Activated naive CD4-positive, alpha-beta T cell treated with anti-CD3 and anti-CD28 coated beads, Interleukin-2, amount 10 ng/mL, durations not matched to agents 7 days and 5 days (primary cell): Measurements from ENCODE around the gene ATM.
"Not testable (repeated sequence)": the region's sequence is repeated elsewhere in the genome, so short reads cannot be mapped to it uniquely, and the experiment has no call there.

Experiments
- CTCF ChIA-PET: fragments of 350-600 bp; sonication (Branson Sonifier 250); formaldehyde crosslinking; loops from one replicate; lab custom pipeline; 2021; ENCODE audit warnings: antibody characterized with exemption; lab: Charles Lee
- DNase-seq: peaks from one replicate; pipeline ENCODE4 v3.0.0-alpha.2; 2020
- H3K27ac Mint-ChIP-seq: one replicate; pipeline ENCODE4 v1.8.0; 2021; ENCODE audit warnings: mild to moderate bottlenecking, moderate library complexity, mixed read lengths
- H3K27me3 Mint-ChIP-seq: one replicate; pipeline ENCODE4 v1.8.0; 2021; ENCODE audit warnings: mild to moderate bottlenecking, mixed read lengths
- H3K36me3 Mint-ChIP-seq: one replicate; pipeline ENCODE4 v1.8.0; 2021; ENCODE audit warnings: mixed read lengths
- H3K4me1 Mint-ChIP-seq: one replicate; pipeline ENCODE4 v1.8.0; 2021; ENCODE audit warnings: mixed read lengths
- H3K4me3 Mint-ChIP-seq: one replicate; pipeline ENCODE4 v1.8.0; 2021; ENCODE audit warnings: mild to moderate bottlenecking, moderate library complexity, mixed read lengths
- H3K9me3 Mint-ChIP-seq: one replicate; pipeline ENCODE4 v1.8.0; 2021; ENCODE audit warnings: mixed read lengths

The ATM gene

DNA sequence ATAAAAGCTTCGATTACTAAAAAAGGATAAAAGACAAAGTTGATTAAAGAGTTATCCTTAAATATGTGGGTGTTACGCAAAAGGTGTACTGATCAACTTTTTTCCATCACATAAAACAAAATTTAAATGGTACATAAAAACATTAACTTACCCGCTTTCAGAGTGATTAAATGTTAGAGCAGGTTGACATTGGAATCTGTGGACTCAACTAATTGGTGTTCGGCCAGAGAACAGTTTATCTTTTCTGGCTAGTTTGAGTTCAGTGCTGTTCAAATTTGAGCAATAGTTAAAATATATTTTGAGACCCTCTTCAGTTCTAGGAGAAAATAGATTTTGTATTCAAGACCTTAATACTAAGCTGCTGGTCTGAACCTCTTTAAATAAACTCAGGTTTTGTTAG lies 56.1 kb downstream of the ATM start:
- Mint-ChIP-seq H3K27me3 (no peaks in the 10 kb centered on the region), H3K4me1 (peaks cover 28% of the 10 kb centered on the region), H3K9me3 (peaks cover 18% of the 10 kb centered on the region), H3K36me3 (peaks cover 78% of the 10 kb centered on the region), H3K27ac (peak overlapping the region; percentile 75), H3K4me3 (no peak overlapping the region)
- CTCF ChIA-PET: no interaction called here
- no peak for DNase-seq

DNA sequence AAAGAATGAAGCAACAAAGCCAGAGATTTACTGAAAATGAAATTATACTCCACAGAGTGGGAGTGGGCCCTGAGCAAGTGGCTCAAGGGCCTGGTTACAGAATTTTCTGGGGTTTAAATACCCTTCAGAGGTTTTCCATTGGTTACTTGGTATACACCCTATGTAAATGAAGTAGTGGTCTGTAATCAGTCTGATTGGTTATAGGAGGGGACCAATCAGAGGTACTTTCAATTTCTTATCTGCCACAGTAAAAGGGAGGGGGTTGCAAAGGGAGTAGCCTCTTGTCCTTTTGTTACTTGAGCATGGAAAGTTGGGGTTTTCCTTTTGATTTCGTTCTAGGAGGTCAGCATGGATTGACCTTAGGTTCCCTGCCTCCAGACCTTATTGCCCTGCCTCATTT lies 63.5 kb downstream of the ATM start:
- Mint-ChIP-seq H3K4me1 (peaks cover 2% of the 10 kb centered on the region), H3K9me3 (no peaks in the 10 kb centered on the region), H3K27me3 (no peaks in the 10 kb centered on the region), H3K4me3 (no peak overlapping the region), H3K36me3 (peaks cover 57% of the 10 kb centered on the region), H3K27ac (no peak overlapping the region)
- DNase-seq: no peak
- CTCF ChIA-PET: no interaction called here

DNA sequence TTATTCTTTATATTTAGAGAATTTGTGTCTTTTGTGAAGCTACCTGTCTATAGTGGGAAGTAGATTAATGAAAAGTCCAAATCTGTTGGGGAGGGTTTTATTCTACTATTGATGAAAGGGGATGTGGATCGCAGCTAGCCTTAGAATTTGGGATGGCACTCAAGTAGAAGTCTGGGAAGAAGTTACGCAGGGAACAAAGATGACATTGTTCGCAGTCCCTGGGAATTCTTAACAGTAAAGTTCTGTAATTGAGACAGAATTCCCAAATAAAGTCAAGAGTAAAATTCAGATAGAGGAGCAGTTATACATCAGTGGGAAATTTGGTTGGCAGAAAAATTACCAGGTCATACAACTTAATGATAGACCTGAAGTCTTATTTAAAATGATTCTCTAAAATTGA lies 64.1 kb downstream of the ATM start:
- no peak overlapping the region for H3K27ac Mint-ChIP-seq
- no peaks in the 10 kb centered on the region for H3K9me3 Mint-ChIP-seq
- peaks cover 61% of the 10 kb centered on the region for H3K36me3 Mint-ChIP-seq
- no peak for DNase-seq
- no peaks in the 10 kb centered on the region for H3K27me3 Mint-ChIP-seq
- CTCF ChIA-PET: no interaction called here
- no peak overlapping the region for H3K4me3 Mint-ChIP-seq
- H3K4me1 Mint-ChIP-seq: peaks cover 2% of the 10 kb centered on the region

GRCh38 chr11:108289066-108289465 lies 66.2 kb downstream of the ATM start:
- H3K4me3 Mint-ChIP-seq, CTCF ChIA-PET, H3K27ac Mint-ChIP-seq, H3K9me3 Mint-ChIP-seq, DNase-seq, H3K27me3 Mint-ChIP-seq, H3K4me1 Mint-ChIP-seq: not testable (repeated sequence)
- H3K36me3 Mint-ChIP-seq: peaks cover 54% of the 10 kb centered on the region

DNA sequence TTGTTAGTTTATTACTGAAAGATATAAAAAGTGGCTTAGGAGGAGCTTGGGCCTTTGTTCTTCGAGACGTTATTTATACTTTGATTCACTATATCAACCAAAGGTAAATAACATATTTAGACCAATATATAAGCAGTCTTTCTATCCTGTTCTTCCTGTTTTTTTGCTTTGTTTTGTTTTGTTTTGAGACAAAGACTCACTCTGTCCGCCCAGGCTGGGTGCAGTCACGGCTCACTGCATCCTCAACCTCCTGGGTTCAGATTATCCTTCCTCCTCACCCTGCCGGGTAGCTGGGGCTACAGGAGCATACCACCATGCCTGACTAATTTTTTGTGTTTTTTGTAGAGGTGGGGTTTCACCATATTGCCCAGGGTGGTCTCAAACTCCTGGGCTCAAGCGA lies 66.8 kb downstream of the ATM start:
- no peak overlapping the region for H3K4me3 Mint-ChIP-seq

GRCh38 chr11:108293229-108293628 lies 70.4 kb downstream of the ATM start:
- H3K27ac Mint-ChIP-seq: no peak overlapping the region
- H3K4me3 Mint-ChIP-seq: no peak overlapping the region
- CTCF ChIA-PET: no interaction called here
- H3K27me3 Mint-ChIP-seq: no peaks in the 10 kb centered on the region
- H3K4me1 Mint-ChIP-seq: no peaks in the 10 kb centered on the region
- no peak for DNase-seq
- peaks cover 41% of the 10 kb centered on the region for H3K36me3 Mint-ChIP-seq
- H3K9me3 Mint-ChIP-seq: no peaks in the 10 kb centered on the region

More for the DNA sequence above, 66.8 kb downstream of the ATM start:
- H3K9me3 Mint-ChIP-seq: no peaks in the 10 kb centered on the region
- H3K27ac Mint-ChIP-seq: peak overlapping the region; percentile 33
- no peak for DNase-seq
- CTCF ChIA-PET: no interaction called here
- H3K27me3 Mint-ChIP-seq: no peaks in the 10 kb centered on the region
- peaks cover 2% of the 10 kb centered on the region for H3K4me1 Mint-ChIP-seq
- peaks cover 52% of the 10 kb centered on the region for H3K36me3 Mint-ChIP-seq

DNA sequence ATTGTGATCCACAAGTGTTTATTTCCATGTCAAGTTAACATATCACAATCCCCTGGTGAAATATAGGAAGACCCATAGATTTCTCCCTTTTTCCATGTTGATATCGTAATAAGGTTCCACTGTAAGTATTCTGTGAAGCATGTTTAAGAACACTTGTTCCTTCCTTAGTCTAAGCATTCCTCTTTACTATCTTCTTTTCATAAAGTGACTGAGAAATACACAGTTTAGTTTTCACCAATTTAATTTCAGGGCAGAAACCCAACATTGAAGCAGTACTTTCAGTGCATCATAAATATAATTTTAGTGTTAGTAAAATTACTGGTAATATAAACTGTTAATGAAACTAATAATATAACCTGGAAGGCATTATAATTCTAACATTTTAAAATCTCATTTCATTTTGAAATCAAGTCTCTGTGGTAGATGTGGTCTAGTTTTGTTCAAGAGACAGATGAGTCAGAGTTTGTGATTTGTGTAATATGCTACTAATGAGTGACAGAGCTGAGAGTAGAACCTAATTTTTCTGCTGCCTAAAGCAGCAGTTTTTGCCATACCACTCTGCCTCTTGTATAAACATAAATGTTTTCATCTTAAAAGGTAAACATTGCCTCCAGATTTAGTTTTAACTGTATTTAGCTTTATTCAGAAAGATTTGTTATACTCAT lies 79.4 kb downstream of the ATM start:
- peaks cover 62% of the 10 kb centered on the region for H3K36me3 Mint-ChIP-seq
- H3K4me1 Mint-ChIP-seq: peaks cover 3% of the 10 kb centered on the region
- no peaks in the 10 kb centered on the region for H3K27me3 Mint-ChIP-seq
- H3K27ac Mint-ChIP-seq: no peak overlapping the region
- no peaks in the 10 kb centered on the region for H3K9me3 Mint-ChIP-seq
- CTCF ChIA-PET: no interaction called here
- DNase-seq: no peak
- no peak overlapping the region for H3K4me3 Mint-ChIP-seq

- no peaks in the 10 kb centered on the region for H3K27me3 Mint-ChIP-seq
- no peak overlapping the region for H3K27ac Mint-ChIP-seq
- no peaks in the 10 kb centered on the region for H3K9me3 Mint-ChIP-seq
- H3K4me3 Mint-ChIP-seq: no peak overlapping the region
- H3K4me1 Mint-ChIP-seq: no peaks in the 10 kb centered on the region
- no peak for DNase-seq
- CTCF ChIA-PET: no interaction called here
- peaks cover 47% of the 10 kb centered on the region for H3K36me3 Mint-ChIP-seq
Observed at GRCh38 chr11:108307751-108308150, 84.9 kb downstream of the ATM start.

DNA sequence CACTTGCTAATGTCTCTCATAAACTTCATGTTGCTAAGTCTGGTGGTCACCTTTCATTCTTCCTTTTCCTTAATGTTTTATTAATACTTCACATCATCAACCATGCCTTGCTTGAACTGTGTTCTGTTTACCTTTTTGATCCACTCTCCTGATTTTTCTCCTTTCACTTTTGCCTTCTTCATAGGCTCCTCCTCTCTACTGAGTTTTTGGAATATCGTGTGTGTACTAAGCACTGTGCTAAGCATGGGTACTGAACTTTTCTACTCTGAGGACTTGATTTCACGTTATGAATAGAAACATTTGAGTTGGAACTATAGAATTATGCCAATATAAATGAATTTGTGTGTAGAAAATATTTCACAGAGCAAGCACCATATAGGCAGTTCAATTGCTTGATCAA lies 90.6 kb downstream of the ATM start:
- Mint-ChIP-seq H3K27me3 (no peaks in the 10 kb centered on the region), H3K36me3 (peaks cover 48% of the 10 kb centered on the region), H3K4me3 (no peak overlapping the region), H3K9me3 (no peaks in the 10 kb centered on the region), H3K4me1 (no peaks in the 10 kb centered on the region), H3K27ac (no peak overlapping the region)
- CTCF ChIA-PET: no interaction called here
- no peak for DNase-seq

GRCh38 chr11:108316061-108316460 lies 93.2 kb downstream of the ATM start:
- Mint-ChIP-seq H3K9me3 (no peaks in the 10 kb centered on the region), H3K36me3 (peaks cover 45% of the 10 kb centered on the region), H3K4me1 (no peaks in the 10 kb centered on the region), H3K27ac (no peak overlapping the region), H3K27me3 (no peaks in the 10 kb centered on the region), H3K4me3 (no peak overlapping the region)
- DNase-seq: no peak
- CTCF ChIA-PET: no interaction called here

GRCh38 chr11:108319541-108320145 lies 96.8 kb downstream of the ATM start:
- no peaks in the 10 kb centered on the region for H3K4me1 Mint-ChIP-seq

GRCh38 chr11:108322666-108323065 lies 99.8 kb downstream of the ATM start:
- Mint-ChIP-seq H3K4me1 (no peaks in the 10 kb centered on the region), H3K4me3 (no peak overlapping the region), H3K9me3 (no peaks in the 10 kb centered on the region), H3K36me3 (peaks cover 51% of the 10 kb centered on the region), H3K27me3 (no peaks in the 10 kb centered on the region), H3K27ac (no peak overlapping the region)
- CTCF ChIA-PET: no interaction called here
- no peak for DNase-seq

More at GRCh38 chr11:108319541-108320145, 96.8 kb downstream of the ATM start:
- CTCF ChIA-PET: no interaction called here
- Mint-ChIP-seq H3K4me3 (no peak overlapping the region), H3K27me3 (no peaks in the 10 kb centered on the region), H3K36me3 (peaks cover 55% of the 10 kb centered on the region), H3K9me3 (no peaks in the 10 kb centered on the region), H3K27ac (no peak overlapping the region)
- no peak for DNase-seq

- peaks cover 54% of the 10 kb centered on the region for H3K36me3 Mint-ChIP-seq
- H3K4me1 Mint-ChIP-seq: no peaks in the 10 kb centered on the region
- H3K27ac Mint-ChIP-seq: no peak overlapping the region
- H3K27me3 Mint-ChIP-seq: no peaks in the 10 kb centered on the region
- H3K4me3 Mint-ChIP-seq: no peak overlapping the region
- no peak for DNase-seq
- CTCF ChIA-PET: no interaction called here
- H3K9me3 Mint-ChIP-seq: no peaks in the 10 kb centered on the region
Observed at GRCh38 chr11:108324587-108324986, 101.7 kb downstream of the ATM start.

DNA sequence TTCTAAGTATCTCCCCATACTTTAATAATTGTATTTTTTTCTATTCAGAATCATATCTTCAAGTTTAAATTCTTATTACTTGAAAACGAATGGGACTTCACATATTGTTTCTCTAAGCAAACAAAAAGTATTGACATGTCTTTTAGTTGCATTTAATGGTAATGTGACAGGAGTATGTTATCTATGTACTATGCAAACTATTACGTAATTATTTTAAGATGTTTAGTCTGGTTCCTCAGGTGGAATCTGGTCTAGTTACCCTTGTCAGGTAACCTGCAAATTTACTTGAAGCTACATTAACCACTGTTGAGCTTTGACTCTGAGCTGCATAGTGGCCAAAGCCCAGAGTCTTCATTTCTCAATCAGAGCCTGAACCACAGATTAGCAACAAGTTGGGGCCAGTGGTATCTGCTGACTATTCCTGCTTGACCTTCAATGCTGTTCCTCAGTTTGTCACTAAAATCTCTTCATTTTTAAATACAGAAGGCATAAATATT lies 110.6 kb downstream of the ATM start:
- no peak for DNase-seq
- peaks cover 70% of the 10 kb centered on the region for H3K36me3 Mint-ChIP-seq
- H3K27me3 Mint-ChIP-seq: no peaks in the 10 kb centered on the region
- CTCF ChIA-PET: no interaction called here
- H3K27ac Mint-ChIP-seq: no peak overlapping the region
- H3K4me1 Mint-ChIP-seq: no peaks in the 10 kb centered on the region
- H3K9me3 Mint-ChIP-seq: no peaks in the 10 kb centered on the region
- no peak overlapping the region for H3K4me3 Mint-ChIP-seq

GRCh38 chr11:108338750-108339149 lies 115.9 kb downstream of the ATM start:
- H3K9me3 Mint-ChIP-seq: no peaks in the 10 kb centered on the region
- H3K27me3 Mint-ChIP-seq: no peaks in the 10 kb centered on the region
- DNase-seq: no peak
- CTCF ChIA-PET: interaction anchor here (1.2 kb wide), 1 partner anchor 233 kb away, joined by 3 read pairs; no protein-coding TSS in a partner anchor
- no peak overlapping the region for H3K4me3 Mint-ChIP-seq
- peaks cover 54% of the 10 kb centered on the region for H3K36me3 Mint-ChIP-seq
- no peak overlapping the region for H3K27ac Mint-ChIP-seq
- no peaks in the 10 kb centered on the region for H3K4me1 Mint-ChIP-seq
